A172 (cell line): Measurements from ENCODE around the gene VSNL1. TPM values are rescaled to one million over a fixed set of nuclear protein-coding genes. Genes with fewer than 3 reads are reported as not detected.
"Not testable (repeated sequence)": the region's sequence is repeated elsewhere in the genome, so short reads cannot be mapped to it uniquely, and the experiment has no call there.

ENCODE experiments used
- DNase-seq: peaks from one replicate; pipeline ENCODE4 v3.0.0-alpha.2; 2015; ENCODE audit warnings: low spot score
- total RNA-seq: library from RNA; depleted of rRNA; stranded (reverse); fragments of >200 nt; shearing (Covaris generic); gene quantifications from 2 replicates; pipeline ENCODE4 v1.2.3, GENCODE V29; 2014

Gene VSNL1
- total RNA-seq, 1 experiment from 2014 or later, result not detected

GRCh38 chr2:17542471-17542870, 2.0 kb downstream of the VSNL1 start:
- no peak for DNase-seq

- no peak for DNase-seq
Observed at GRCh38 chr2:17543131-17543660, 2.7 kb downstream of the VSNL1 start.

DNA sequence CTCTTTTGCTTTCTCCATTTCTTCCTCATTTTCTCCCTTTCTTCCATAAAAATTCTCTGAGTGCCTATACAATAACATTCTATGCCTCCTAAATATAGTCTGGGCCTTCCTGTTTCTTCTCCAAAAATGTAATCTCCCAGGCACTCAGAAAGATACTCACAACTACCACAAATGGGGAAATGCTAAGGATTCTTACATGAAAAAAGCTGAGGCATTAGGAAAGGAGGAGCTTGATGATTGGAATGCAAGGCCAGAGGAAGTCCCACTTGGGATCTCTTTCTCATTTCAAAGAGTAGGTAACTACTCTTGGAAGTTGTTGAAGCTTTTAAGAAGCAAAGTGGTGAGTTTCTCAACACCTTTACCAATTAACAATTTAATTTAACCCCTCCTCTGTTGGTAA, 3.4 kb downstream of the VSNL1 start:
- no peak for DNase-seq

- no peak for DNase-seq
Observed at GRCh38 chr2:17544256-17544655, 3.8 kb downstream of the VSNL1 start.

DNA sequence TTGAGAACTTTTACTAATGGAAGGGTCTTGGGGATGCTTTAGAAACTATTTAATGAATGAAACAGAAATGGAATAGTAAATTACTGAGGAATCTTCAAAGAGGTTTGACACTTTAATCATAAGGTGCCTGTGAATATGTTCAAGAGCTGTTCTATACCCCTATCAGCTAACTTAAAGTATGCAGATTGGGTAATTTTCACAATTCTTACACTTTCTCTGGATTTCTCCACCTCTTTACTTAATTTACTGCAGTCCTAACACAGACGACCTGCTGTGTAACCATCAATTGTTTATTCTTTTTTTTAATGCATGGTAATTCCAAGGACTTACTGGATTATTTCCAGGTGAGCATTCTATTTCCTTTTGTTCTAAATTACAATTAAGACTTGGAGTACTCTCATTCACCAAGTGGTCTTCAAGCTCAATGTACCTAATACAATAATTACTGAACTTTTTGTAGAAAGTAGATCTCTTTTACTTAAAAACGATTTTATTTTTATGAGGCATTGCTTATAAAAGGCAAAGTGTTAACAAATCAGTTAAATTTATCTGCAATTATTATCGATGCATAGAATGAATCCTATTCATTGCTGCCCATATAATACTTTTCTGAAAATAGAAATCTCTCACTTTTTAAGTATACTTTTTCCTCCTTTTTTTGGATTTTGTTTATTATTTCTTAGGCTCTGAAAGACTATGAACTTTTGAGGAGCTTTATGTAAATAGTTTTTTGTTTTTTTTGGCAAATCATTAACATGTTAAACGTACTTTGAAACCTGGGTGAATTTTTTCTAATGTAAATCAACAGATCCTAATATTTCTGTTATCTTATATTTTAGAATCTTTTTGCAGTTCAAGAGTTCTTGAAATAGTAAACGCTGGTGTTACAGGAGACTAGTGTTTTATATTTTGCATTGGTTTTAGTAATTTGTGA, 5.5 kb downstream of the VSNL1 start:
- DNase-seq, result no peak

GRCh38 chr2:17547237-17547636, 6.7 kb downstream of the VSNL1 start:
- DNase-seq, result no peak

- DNase-seq, result no peak
Observed at GRCh38 chr2:17547737-17548136, 7.2 kb downstream of the VSNL1 start.

GRCh38 chr2:17550907-17551306, 10.4 kb downstream of the VSNL1 start:
- DNase-seq, result no peak

DNA sequence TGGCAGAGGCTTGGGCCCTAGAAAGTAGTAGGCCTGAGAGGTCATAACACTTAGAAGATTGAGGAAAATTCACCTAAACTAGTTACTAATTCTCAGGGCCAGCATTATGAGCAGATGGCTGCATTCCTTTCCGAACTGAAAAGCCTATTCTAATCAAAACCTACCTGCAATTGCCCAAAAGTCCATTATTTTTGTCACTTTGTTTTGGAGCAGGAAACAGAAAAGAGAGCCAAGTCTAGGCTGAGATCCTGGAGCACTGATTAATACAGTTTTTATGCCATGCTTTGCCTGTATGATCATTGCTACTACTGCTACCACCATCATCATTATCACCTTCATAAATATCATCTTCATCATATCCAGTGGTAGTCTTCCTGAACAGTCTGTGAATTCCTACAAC, 14.7 kb downstream of the VSNL1 start:
- DNase-seq, result no peak

DNA sequence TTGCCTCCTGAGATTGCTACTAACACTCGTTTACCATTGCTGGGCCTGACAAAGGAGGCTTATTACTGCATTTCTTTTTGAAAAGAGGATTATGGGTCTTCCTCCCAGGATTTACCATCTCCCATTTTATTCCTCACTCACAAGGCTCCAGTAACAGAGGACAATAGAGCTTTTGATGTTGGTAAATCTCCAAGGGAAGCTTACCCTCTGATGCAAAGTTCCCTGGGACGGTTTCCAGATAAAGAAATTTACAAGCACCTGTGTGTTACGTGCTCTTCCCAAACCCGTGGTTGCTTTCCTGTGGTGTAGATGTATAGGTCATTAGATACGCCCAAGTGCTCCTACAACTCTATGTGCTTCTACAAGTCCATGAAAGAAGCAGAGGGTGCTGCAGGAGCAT, 17.1 kb downstream of the VSNL1 start:
- peak; percentile 28 for DNase-seq

- peak; percentile 37 for DNase-seq
Observed at GRCh38 chr2:17558053-17558452, 17.6 kb downstream of the VSNL1 start.

DNA sequence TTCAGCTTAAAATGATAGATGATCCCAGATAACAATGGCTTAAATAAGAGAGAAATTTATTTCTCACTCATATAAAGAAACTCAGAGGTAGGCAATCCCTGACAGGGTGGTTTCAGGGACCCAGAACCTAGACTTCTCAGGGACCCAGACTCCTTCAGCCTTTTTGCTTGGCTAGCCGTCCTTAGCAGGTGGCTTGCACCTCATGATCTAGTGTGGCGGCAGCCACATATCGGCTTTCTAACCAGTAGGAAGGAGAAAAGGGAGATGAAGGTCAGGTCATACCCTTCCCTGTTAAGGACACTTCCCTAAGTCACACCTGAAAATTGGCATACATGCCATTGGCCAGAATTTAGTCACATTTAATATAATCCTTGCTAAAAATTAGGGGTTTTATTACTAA, 18.4 kb downstream of the VSNL1 start:
- DNase-seq, result no peak

DNA sequence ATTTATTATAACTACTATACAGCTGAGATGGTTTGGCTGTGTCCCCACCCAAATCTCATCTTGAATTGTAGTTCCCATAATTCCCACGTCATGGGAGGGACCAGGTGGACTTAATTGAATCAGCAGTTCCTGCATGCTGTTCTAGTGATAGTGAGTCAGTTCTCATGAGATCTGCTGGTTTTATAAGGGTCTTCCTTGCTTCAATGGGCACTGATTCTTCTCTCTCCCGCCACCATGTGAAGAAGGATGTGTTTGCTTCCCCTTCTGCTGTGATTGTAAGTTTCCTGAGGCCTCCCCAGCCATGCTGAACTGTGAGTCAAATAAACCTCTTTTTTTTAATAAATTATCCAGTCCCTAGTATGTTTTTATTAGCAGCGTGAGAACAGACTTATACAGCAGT, 25.2 kb downstream of the VSNL1 start:
- not testable (repeated sequence) for DNase-seq

DNA sequence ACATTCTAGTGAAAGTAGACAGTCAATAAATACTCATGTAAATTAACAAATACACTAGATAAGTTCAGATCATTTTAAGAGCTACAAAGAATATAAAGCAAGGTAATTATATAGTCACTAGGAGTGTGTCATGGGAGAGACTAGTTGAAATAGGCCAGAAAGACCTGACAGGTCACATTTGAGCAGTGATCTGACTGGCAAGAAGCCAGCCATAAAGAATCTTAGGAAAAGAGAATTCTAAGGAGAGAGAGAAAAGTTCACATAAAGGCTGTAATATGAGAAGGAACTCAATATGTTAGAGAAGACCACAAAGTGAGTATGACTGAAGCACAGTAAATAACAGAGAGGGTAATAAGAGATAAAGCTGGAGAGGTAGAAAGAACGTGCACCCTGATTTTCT, 31.2 kb downstream of the VSNL1 start:
- no peak for DNase-seq

- DNase-seq, result no peak
Observed at GRCh38 chr2:17573085-17573803, 32.7 kb downstream of the VSNL1 start.

DNA sequence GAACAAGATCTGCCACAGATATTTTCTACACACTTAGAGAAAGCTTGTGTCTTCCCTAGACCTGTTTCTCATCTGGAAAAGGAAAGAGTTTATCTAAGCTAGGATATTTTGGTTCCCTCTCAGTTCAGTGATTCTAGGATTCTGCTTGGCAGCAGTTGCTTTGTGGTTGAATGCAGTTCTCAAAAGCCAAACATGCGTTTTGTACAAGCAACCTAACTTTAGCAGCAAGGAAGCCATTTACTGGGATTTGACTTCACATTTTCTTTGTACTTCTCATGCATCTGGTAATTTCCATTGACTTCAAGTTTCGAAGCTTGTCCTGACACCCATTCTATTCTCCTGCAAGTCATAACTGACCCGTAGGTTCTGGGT, 33.3 kb downstream of the VSNL1 start:
- DNase-seq, result no peak

- DNase-seq, result no peak
Observed at GRCh38 chr2:17574406-17575073, 34.0 kb downstream of the VSNL1 start.

DNA sequence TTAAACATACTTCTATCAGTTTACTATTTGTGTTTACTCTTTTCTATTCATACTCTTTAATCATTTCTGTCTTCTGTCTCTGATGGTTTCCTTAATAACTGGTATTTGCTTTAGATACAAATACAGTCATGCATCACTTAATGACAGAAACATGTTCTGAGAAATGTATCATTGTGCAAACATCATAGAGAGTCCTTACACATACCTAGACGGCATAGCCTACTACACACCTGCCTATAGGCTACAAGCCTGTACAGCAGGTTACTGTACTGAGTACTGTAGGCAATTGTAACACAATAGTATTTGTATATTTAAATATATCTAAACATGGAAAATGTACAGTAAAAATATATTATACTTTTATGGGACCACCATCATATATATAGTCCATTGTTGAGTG, 36.3 kb downstream of the VSNL1 start:
- DNase-seq, result no peak

DNA sequence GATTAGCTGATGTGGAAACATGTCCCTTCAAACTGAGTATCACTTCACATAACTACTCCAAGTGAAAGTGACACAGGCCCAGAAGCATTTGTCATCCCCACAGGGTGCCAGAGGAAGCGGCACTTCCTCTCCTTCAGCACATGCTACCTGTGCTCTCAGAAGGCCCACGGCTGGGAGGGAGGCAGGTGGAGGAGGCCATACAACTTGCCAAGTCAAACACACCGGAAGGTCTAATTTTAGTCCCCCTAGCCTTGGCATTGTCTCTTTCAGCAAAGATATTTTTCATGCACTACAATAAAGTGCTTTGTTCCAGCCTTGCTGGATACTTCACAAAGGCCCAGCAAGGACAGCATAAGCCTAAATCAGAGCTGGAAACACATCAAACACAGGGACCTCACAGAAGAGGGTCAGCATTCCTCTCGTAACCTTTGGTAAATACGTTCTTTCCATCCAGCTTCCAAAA, 38.0 kb downstream of the VSNL1 start:
- DNase-seq, result no peak

- DNase-seq, result no peak
Observed at GRCh38 chr2:17579605-17580318, 39.3 kb downstream of the VSNL1 start.

GRCh38 chr2:17580319-17580715, 39.8 kb downstream of the VSNL1 start:
- no peak for DNase-seq

- DNase-seq, result no peak
Observed at GRCh38 chr2:17581831-17582230, 41.3 kb downstream of the VSNL1 start.
